Measurements from ENCODE around the gene HDHD2.
"Not testable (repeated sequence)": the region's sequence is repeated elsewhere in the genome, so short reads cannot be mapped to it uniquely, and the experiment has no call there.

Gene HDHD2

GRCh38 chr18:47150029-47150823 lies at the start of gene HDHD2:
HDHD2 (minus strand) TSS chr18:47150500; CDS start chr18:47136439, 14,061 bp downstream.
- ChIA-PET CTCF (interaction anchor here (1.0 to 1.2 kb wide), 2 partner anchors 75 to 605 kb away, joined by 3 read pairs; no protein-coding TSS in a partner anchor), POLR2A (interaction anchor here (0.8 to 2.3 kb wide), 18 partner anchors 9 to 743 kb away, joined by 3 to 14 read pairs (median 4); no protein-coding TSS in a partner anchor)
- peak; percentile 73 for DNase-seq (ENCODE audit: extremely low spot score)
- TF ChIP-seq SP1 (IDR thresholded peaks at IDR 0.05): no peak
- no peak for TF ChIP-seq TARDBP (IDR thresholded peaks at IDR 0.05)
- peak; percentile 63 for TF ChIP-seq L3MBTL2 (conservative IDR thresholded peaks at IDR 0.05)
- TF ChIP-seq SUZ12 (IDR thresholded peaks at IDR 0.05): no peak
- no peak for TF ChIP-seq NFRKB (IDR thresholded peaks at IDR 0.05)
- no peak for TF ChIP-seq FOXA1 (IDR thresholded peaks at IDR 0.05)
- no peak for TF ChIP-seq FOXK2 (IDR thresholded peaks at IDR 0.05)
- TF ChIP-seq ELF4 (IDR thresholded peaks at IDR 0.05): peak; percentile 49; the same call in 1 of the 2 replicates
- TF ChIP-seq, protein P1, sequence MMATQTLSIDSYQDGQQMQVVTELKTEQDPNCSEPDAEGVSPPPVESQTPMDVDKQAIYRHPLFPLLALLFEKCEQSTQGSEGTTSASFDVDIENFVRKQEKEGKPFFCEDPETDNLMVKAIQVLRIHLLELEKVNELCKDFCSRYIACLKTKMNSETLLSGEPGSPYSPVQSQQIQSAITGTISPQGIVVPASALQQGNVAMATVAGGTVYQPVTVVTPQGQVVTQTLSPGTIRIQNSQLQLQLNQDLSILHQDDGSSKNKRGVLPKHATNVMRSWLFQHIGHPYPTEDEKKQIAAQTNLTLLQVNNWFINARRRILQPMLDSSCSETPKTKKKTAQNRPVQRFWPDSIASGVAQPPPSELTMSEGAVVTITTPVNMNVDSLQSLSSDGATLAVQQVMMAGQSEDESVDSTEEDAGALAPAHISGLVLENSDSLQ (IDR thresholded peaks at IDR 0.05): peak; percentile 83
- TF ChIP-seq BHLHE40 (IDR thresholded peaks at IDR 0.05; ENCODE audit: borderline replicate concordance): no peak

- DNase-seq (ENCODE audit: extremely low spot score): not testable (repeated sequence)
- CTCF ChIA-PET: interaction anchor here (0.6 kb wide), 1 partner anchor 470 kb away, joined by 3 read pairs; no protein-coding TSS in a partner anchor
- POLR2A ChIA-PET: interaction anchor here (1.5 kb wide), 1 partner anchor 45 kb away, joined by 5 read pairs; the partner anchor contains the start of gene HDHD2
Observed at GRCh38 chr18:47195961-47196360, 45.7 kb upstream of the HDHD2 start.

DNA sequence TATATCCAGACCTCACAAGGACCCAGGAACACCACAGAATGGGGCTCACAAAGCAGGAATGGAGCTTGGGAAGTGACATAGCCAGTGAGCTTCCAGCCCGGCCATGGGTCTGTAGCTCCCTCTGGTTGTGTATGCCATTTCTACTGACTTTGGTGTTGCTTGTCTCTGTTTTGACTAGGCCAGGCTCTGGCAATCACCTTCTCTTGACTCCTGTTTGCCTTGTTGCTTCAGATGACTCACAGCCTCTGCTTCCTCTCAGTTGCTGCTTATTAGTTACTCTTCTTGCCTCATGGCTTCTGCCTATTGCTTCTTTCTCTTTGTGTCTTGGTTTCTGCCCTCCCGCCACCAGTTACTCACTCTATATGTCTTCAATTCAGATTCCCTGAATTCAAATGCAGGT lies 41.7 kb upstream of the HDHD2 start:
- DNase-seq (ENCODE audit: extremely low spot score): no peak
- no peak for TF ChIP-seq FOXM1 (IDR thresholded peaks at IDR 0.05; ENCODE audit: borderline replicate concordance)
- no peak for TF ChIP-seq ZNF384 (IDR thresholded peaks at IDR 0.05)
- no peak for TF ChIP-seq NFRKB (IDR thresholded peaks at IDR 0.05)
- TF ChIP-seq, protein P1 (IDR thresholded peaks at IDR 0.05): no peak
- no peak for TF ChIP-seq L3MBTL2 (conservative IDR thresholded peaks at IDR 0.05)
- TF ChIP-seq LEF1 (IDR thresholded peaks at IDR 0.05; ENCODE audit: borderline replicate concordance): no peak
- no peak for TF ChIP-seq FOXK2 (IDR thresholded peaks at IDR 0.05)
- TF ChIP-seq TARDBP (IDR thresholded peaks at IDR 0.05): no peak
- TF ChIP-seq FOXA1 (IDR thresholded peaks at IDR 0.05): no peak
- TF ChIP-seq ELF4 (IDR thresholded peaks at IDR 0.05): no peak
- TF ChIP-seq SUZ12 (IDR thresholded peaks at IDR 0.05): no peak
- no peak for TF ChIP-seq ARNT (IDR thresholded peaks at IDR 0.05)
- TF ChIP-seq BHLHE40 (IDR thresholded peaks at IDR 0.05; ENCODE audit: borderline replicate concordance): no peak
- TF ChIP-seq CTBP1 (IDR thresholded peaks at IDR 0.05; ENCODE audit: borderline replicate concordance): no peak
- no peak for TF ChIP-seq HDGF (IDR thresholded peaks at IDR 0.05; ENCODE audit: borderline replicate concordance)
- CTCF ChIA-PET: interaction anchor here (1.2 kb wide), 1 partner anchor 12 kb away, joined by 4 read pairs; no protein-coding TSS in a partner anchor
- POLR2A ChIA-PET: interaction anchor here (0.8 kb wide), 1 partner anchor 41 kb away, joined by 3 read pairs; the partner anchor contains the start of gene HDHD2

DNA sequence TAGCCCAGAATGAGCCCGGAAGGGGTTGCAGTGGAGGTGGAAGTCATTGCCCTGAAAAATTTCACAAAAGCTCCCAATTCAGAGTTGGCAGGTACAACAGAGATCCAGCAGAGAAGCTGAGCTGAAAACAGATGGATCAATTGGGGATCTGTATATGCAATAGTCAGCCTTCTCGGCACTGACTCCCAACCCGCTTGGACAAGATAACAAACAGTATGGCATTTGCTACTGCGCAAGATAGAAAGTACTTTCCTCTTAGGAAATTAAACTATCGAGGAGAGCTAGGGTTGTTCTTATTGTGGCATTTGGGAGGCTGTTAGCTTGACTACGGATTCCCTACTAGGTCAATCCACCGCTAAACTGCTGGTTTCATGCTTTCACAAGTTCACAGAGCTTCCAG lies 37.4 kb upstream of the HDHD2 start:
- ChIA-PET POLR2A (interaction anchor here (1.5 kb wide), 1 partner anchor 38 kb away, joined by 5 read pairs; the partner anchor contains the start of gene HDHD2), CTCF (no interaction called here)

DNA sequence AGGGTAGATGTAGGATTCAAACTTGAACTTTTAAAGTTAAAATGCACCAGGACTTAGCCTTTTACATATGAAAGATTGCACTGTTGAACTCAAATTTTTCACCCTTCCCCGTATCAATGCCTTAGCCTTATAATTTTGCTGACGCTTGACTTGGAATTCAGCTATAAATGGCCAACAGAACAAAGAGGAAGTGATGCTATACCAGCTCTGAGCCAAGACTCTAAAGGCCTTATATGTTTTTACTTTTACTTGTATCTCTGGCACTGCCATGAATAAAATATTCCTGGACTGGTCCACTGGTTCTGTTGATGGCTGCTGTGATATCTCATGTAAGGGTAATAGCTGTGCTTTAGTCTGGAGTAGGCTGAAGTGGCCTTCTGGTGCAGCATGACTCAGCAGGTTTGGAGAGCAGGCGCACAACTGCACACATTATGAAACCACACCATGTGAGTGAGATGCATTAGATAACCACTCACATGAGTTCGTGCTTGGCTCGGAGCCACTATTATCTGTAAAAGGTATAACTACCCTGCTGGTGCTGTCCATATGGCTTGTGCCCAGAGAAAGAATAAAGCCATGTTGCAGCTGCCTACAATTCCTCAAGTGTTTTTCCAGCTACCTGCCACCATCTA lies 34.2 kb upstream of the HDHD2 start:
- no peak for DNase-seq (ENCODE audit: extremely low spot score)
- CTCF ChIA-PET: no interaction called here
- TF ChIP-seq L3MBTL2 (conservative IDR thresholded peaks at IDR 0.05) (no peak), ARNT (IDR thresholded peaks at IDR 0.05) (no peak), BHLHE40 (IDR thresholded peaks at IDR 0.05; ENCODE audit: borderline replicate concordance) (no peak), FOXM1 (IDR thresholded peaks at IDR 0.05; ENCODE audit: borderline replicate concordance) (no peak), SUZ12 (IDR thresholded peaks at IDR 0.05) (no peak), FOXK2 (IDR thresholded peaks at IDR 0.05) (no peak), SP1 (IDR thresholded peaks at IDR 0.05) (no peak), TARDBP (IDR thresholded peaks at IDR 0.05) (no peak), HDGF (IDR thresholded peaks at IDR 0.05; ENCODE audit: borderline replicate concordance) (no peak)
- TF ChIP-seq, protein P1 (IDR thresholded peaks at IDR 0.05): no peak
- POLR2A ChIA-PET: no interaction called here

More for the DNA sequence above, 37.4 kb upstream of the HDHD2 start:
- no peak for TF ChIP-seq HDGF (IDR thresholded peaks at IDR 0.05; ENCODE audit: borderline replicate concordance)
- TF ChIP-seq FOXK2 (IDR thresholded peaks at IDR 0.05): no peak
- no peak for TF ChIP-seq ELF4 (IDR thresholded peaks at IDR 0.05)
- no peak for TF ChIP-seq BHLHE40 (IDR thresholded peaks at IDR 0.05; ENCODE audit: borderline replicate concordance)
- TF ChIP-seq FOXM1 (IDR thresholded peaks at IDR 0.05; ENCODE audit: borderline replicate concordance): no peak
- TF ChIP-seq ZNF384 (IDR thresholded peaks at IDR 0.05): no peak
- TF ChIP-seq LEF1 (IDR thresholded peaks at IDR 0.05; ENCODE audit: borderline replicate concordance): no peak
- TF ChIP-seq TARDBP (IDR thresholded peaks at IDR 0.05): no peak
- TF ChIP-seq NFRKB (IDR thresholded peaks at IDR 0.05): no peak
- no peak for TF ChIP-seq FOXA1 (IDR thresholded peaks at IDR 0.05)
- TF ChIP-seq SP1 (IDR thresholded peaks at IDR 0.05): no peak
- no peak for DNase-seq (ENCODE audit: extremely low spot score)

DNA sequence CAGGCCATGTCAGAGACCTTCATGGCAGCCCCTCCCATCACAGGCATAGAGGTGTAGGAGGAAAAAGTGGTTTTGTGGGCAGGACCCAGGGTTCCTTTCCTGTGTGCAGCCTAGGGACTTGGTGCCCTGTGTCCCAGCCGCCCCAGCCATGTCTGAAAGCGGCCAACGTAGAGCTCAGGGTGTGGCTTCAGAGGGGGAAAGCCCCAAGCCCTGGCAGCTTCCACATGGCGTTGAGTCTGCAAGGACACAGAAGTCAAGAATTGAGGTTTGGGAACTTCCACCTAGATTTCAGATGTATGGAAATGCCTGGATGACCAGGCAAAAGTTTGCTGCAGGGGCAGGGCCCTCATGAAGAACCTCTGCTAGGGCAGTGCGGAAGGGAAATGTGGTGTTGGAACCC lies 31.9 kb upstream of the HDHD2 start:
- CTCF ChIA-PET; POLR2A ChIA-PET; DNase-seq (ENCODE audit: extremely low spot score): not testable (repeated sequence)

Measured in HEK293T (cell line).